ENCODE results near the gene CFTR.

CFTR gene

DNA sequence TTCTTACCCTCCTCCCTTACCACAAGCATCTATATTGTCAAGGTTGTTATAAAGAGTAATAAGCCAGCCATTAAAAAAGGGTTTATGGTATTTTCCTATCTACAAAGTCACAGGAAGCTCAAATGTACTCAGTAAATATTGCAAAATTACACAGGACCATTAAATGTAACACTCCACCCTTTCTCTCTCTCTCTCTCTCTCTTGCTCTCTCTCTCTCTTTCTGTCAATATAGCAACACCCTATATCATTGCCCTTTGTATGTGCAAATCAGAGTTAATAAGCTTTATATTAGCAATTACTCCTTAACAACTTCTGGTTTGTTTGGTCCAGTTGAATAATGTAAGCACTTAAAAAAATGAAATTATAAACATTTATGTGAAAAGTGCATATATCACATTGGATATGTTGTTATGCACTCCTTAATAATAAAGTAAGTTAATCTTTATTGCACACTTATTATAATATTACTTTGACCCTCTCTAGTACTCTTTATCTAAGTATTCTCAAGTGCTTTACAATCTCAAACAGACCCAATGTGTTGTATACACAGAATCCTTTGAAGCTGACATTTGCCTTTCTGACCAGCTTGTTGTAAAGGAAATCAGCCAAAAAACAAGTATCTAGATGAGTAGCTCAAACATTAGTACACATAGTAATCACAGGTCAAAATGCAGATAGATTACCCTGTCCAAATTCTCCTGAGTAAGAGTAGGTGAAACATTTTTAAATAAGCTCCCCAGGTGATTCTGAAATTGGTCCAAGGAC is 93.2 kb downstream of the CFTR start:
- DNase-seq (ENCODE audit: low read depth), result no peak
- no peak overlapping the region for H3K4me3 ChIP-seq (ENCODE audit: low read depth, low read length)
- TF ChIP-seq CTCF (IDR thresholded peaks at IDR 0.05; ENCODE audit: low read depth, low read length, missing control alignments), result no peak

- no peak overlapping the region for H3K4me3 ChIP-seq (ENCODE audit: low read depth, low read length)
- no peak for TF ChIP-seq CTCF (IDR thresholded peaks at IDR 0.05; ENCODE audit: low read depth, low read length, missing control alignments)
These were observed 101.6 kb downstream of the CFTR start for GRCh38 chr7:117581424-117581823.

DNA sequence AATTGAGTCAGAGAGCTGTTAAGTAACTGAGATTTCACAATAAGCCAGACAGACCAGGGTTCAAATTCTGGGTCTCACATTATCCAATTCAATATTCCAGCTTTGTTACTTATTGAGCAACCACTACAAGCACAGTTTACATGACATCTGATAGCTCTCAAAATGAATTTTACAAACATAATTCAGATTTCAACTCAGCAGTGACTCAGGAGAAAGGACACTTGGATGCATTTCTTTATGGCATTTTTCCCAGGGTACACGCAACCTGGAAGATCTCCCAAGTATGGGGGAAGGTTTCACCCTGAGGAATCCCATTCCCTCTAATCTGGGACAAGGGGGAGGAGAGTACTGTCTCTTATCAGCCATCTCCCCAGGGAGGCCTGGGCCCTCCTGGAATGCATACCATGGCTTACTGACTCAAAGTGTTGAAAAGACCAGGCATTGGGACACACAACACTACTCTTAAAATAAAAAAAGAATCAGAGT is 102.4 kb downstream of the CFTR start:
- no peak overlapping the region for H3K4me3 ChIP-seq (ENCODE audit: low read depth, low read length)
- TF ChIP-seq CTCF (IDR thresholded peaks at IDR 0.05; ENCODE audit: low read depth, low read length, missing control alignments), result no peak
- no peak for DNase-seq (ENCODE audit: low read depth)

More at GRCh38 chr7:117581424-117581823, 101.6 kb downstream of the CFTR start:
- no peak for DNase-seq (ENCODE audit: low read depth)

- no peak for TF ChIP-seq CTCF (IDR thresholded peaks at IDR 0.05; ENCODE audit: low read depth, low read length, missing control alignments)
These were observed 108.1 kb downstream of the CFTR start for GRCh38 chr7:117587931-117588330.

GRCh38 chr7:117588352-117588794 is 108.5 kb downstream of the CFTR start:
- no peak for DNase-seq (ENCODE audit: low read depth)
- no peak overlapping the region for H3K4me3 ChIP-seq (ENCODE audit: low read depth, low read length)
- TF ChIP-seq CTCF (IDR thresholded peaks at IDR 0.05; ENCODE audit: low read depth, low read length, missing control alignments), result no peak

More at GRCh38 chr7:117587931-117588330, 108.1 kb downstream of the CFTR start:
- H3K4me3 ChIP-seq (ENCODE audit: low read depth, low read length), result no peak overlapping the region
- DNase-seq (ENCODE audit: low read depth), result no peak

DNA sequence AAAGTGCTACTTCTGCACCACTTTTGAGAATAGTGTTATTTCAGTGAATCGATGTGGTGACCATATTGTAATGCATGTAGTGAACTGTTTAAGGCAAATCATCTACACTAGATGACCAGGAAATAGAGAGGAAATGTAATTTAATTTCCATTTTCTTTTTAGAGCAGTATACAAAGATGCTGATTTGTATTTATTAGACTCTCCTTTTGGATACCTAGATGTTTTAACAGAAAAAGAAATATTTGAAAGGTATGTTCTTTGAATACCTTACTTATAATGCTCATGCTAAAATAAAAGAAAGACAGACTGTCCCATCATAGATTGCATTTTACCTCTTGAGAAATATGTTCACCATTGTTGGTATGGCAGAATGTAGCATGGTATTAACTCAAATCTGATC is 110.4 kb downstream of the CFTR start:
- H3K4me3 ChIP-seq (ENCODE audit: low read depth, low read length), result no peak overlapping the region
- no peak for TF ChIP-seq CTCF (IDR thresholded peaks at IDR 0.05; ENCODE audit: low read depth, low read length, missing control alignments)
- DNase-seq (ENCODE audit: low read depth), result no peak

Measured in GM12864 (cell line).